Esophagus muscularis mucosa (tissue), 3 donors: ENCODE data around the gene OR6S1.

ENCODE experiments used
- POLR2A ChIP-seq: fragments of 450-650 bp; IDR thresholded peaks from one replicate; pipeline ENCODE4 v1.6.1; 2017; ENCODE audit warnings: antibody characterized with exemption, moderate library complexity, mild to moderate bottlenecking, low read depth
- TF ChIP-seq, protein P1 (sequence below), 3 experiments: fragments of 200-600 bp in 2 of 3; fragments of 450-650 bp in 1 of 3; sonication (generic) in 2 of 3; IDR thresholded peaks; one replicate each; pipeline ENCODE4 v1.5.1; 2017 to 2019; ENCODE audit warnings: antibody characterized with exemption in 3 of 3, mild to moderate bottlenecking in 2 of 3, moderate library complexity in 1 of 3

GRCh38 chr14:20611277-20611676 is 30.2 kb downstream of the OR6S1 start:
- TF ChIP-seq, protein P1, sequence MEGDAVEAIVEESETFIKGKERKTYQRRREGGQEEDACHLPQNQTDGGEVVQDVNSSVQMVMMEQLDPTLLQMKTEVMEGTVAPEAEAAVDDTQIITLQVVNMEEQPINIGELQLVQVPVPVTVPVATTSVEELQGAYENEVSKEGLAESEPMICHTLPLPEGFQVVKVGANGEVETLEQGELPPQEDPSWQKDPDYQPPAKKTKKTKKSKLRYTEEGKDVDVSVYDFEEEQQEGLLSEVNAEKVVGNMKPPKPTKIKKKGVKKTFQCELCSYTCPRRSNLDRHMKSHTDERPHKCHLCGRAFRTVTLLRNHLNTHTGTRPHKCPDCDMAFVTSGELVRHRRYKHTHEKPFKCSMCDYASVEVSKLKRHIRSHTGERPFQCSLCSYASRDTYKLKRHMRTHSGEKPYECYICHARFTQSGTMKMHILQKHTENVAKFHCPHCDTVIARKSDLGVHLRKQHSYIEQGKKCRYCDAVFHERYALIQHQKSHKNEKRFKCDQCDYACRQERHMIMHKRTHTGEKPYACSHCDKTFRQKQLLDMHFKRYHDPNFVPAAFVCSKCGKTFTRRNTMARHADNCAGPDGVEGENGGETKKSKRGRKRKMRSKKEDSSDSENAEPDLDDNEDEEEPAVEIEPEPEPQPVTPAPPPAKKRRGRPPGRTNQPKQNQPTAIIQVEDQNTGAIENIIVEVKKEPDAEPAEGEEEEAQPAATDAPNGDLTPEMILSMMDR (IDR thresholded peaks at IDR 0.05): no peak
- no peak for TF ChIP-seq POLR2A
